C4-2B (cell line): ENCODE measurements around the gene PDE2A.
"Not testable (repeated sequence)": the region's sequence is repeated elsewhere in the genome, so short reads cannot be mapped to it uniquely, and the experiment has no call there.

ENCODE experiments used
- H3K27ac ChIP-seq: fragments of 450-650 bp; 2 replicates; pipeline ENCODE4 v1.5.1; 2017
- ZFX ChIP-seq: fragments of 450-650 bp; IDR thresholded peaks from 2 replicates; pipeline ENCODE4 v1.6.1; 2017
- TF ChIP-seq, protein P1 (sequence below): fragments of 450-650 bp; conservative IDR thresholded peaks from 2 replicates; pipeline ENCODE4 v1.5.1; 2017; ENCODE audit warnings: mild to moderate bottlenecking

PDE2A gene

GRCh38 chr11:72575533-72576242 is 98.5 kb downstream of the PDE2A start:
- H3K27ac ChIP-seq: no peak overlapping the region
- TF ChIP-seq, protein P1, sequence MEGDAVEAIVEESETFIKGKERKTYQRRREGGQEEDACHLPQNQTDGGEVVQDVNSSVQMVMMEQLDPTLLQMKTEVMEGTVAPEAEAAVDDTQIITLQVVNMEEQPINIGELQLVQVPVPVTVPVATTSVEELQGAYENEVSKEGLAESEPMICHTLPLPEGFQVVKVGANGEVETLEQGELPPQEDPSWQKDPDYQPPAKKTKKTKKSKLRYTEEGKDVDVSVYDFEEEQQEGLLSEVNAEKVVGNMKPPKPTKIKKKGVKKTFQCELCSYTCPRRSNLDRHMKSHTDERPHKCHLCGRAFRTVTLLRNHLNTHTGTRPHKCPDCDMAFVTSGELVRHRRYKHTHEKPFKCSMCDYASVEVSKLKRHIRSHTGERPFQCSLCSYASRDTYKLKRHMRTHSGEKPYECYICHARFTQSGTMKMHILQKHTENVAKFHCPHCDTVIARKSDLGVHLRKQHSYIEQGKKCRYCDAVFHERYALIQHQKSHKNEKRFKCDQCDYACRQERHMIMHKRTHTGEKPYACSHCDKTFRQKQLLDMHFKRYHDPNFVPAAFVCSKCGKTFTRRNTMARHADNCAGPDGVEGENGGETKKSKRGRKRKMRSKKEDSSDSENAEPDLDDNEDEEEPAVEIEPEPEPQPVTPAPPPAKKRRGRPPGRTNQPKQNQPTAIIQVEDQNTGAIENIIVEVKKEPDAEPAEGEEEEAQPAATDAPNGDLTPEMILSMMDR: no peak
- TF ChIP-seq ZFX: no peak

DNA sequence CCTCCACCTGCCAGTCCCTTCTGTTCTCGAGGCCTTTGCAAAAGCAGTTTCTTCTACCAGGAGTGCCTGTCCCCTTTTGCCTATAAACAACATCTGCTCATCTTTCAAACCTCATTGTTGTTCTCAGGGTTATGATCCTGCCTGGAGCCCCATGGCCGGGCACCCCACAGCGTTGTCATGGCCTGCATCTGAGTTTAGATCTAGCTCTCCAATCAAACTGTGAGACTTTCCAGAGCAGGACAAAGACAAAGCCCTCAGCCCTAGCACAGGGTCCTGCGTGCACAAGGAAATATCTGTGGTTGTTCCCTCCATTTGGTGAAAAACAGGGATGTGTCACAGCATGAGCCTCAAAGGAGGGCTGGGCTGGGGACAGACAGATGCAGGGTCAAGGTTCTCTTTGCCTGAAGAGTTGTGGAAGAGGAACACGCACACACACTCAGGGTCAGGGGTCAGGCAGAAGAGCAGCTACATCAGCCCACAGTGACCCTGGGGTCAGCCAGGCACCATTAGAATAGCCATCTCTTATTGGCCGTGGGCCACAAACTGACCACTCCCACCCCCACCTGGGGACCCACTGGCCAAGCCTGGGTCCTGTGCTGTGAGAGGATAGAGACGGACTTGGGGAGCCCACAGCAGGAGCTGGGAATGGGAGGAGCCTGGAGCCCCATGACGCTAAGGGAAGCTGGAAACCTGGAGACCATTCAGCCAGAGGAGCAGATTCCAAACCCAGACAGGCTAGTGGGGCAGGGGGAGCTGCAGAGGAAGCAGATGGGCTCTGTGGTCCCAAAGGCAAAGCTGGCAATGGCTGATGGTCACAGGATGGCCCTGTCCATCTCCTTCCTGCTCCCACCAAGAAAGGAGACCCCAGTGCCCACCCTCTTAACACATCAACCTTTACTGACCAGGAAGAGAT is 99.4 kb downstream of the PDE2A start:
- no peak for TF ChIP-seq ZFX
- TF ChIP-seq, protein P1: no peak
- H3K27ac ChIP-seq: no peak overlapping the region

- no peak overlapping the region for H3K27ac ChIP-seq
- TF ChIP-seq ZFX: no peak
Observed at GRCh38 chr11:72573855-72574445, 100.3 kb downstream of the PDE2A start.

GRCh38 chr11:72573072-72573854 is 101.0 kb downstream of the PDE2A start:
- TF ChIP-seq ZFX: no peak
- TF ChIP-seq, protein P1: peak; percentile 85
- H3K27ac ChIP-seq: no peak overlapping the region

DNA sequence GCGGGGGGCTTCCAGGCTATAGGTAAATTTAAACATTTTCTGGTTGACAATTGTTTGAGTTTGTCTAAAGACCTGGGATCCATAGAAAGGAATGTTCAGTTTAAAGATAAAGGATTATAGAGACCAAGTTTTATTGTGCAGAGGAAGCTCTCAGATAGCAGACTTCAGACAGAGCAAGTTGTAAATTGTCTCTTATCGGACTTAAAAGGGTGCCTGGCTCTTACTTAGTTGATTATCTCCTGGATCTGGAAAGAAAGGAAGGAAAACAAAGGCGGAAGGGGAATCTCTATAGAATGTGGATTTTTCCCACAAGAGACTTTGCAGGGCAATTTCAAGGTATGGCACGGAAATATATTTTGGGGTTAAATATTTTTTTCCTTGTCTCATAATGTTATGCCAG is 101.7 kb downstream of the PDE2A start:
- H3K27ac ChIP-seq: not testable (repeated sequence)

- TF ChIP-seq ZFX: no peak
- TF ChIP-seq, protein P1: no peak
- H3K27ac ChIP-seq: no peak overlapping the region
Observed at GRCh38 chr11:72570893-72571661, 103.1 kb downstream of the PDE2A start.

GRCh38 chr11:72569966-72570892 is 104.0 kb downstream of the PDE2A start:
- TF ChIP-seq ZFX: no peak
- TF ChIP-seq, protein P1: no peak
- no peak overlapping the region for H3K27ac ChIP-seq
